Peyer's patch (tissue), 4 donors: ENCODE data around the gene ADNP2. TPM values are rescaled to one million over a fixed set of nuclear protein-coding genes. Genes with fewer than 3 reads are reported as not detected.

Experiments
- DNase-seq, 3 donors: peaks; one replicate each; pipeline ENCODE4 v3.0.0-alpha.2; 2017 to 2019
- H3K27ac ChIP-seq, 4 donors: fragments of 200-600 bp; sonication (generic); one replicate each; pipeline ENCODE4 v1.5.1; 2016 to 2019
- H3K27me3 ChIP-seq, 2 donors: fragments of 200-600 bp; sonication (generic); one replicate each; pipeline ENCODE4 v1.5.1; 2019
- H3K36me3 ChIP-seq, 3 donors: fragments of 200-600 bp; sonication (generic); one replicate each; pipeline ENCODE4 v1.5.1; 2016 to 2019
- H3K4me1 ChIP-seq, 4 donors: fragments of 200-600 bp; sonication (generic); one replicate each; pipeline ENCODE4 v1.5.1; 2016 to 2019
- H3K4me3 ChIP-seq, 4 donors: fragments of 200-600 bp; sonication (generic); 1 replicate in 3 of 4; 2 replicates in 1 of 4; pipeline ENCODE4 v1.5.1; 2016 to 2019; ENCODE audit warnings: mild to moderate bottlenecking in 1 of 4
- H3K9me3 ChIP-seq, 4 donors: fragments of 200-600 bp; sonication (generic); one replicate each; pipeline ENCODE4 v1.5.1; 2016 to 2019; ENCODE audit warnings: mild to moderate bottlenecking in 1 of 4
- CTCF ChIP-seq, 6 experiments: fragments of 450-650 bp in 4 of 6; fragments of 200-600 bp in 2 of 6; sonication (generic) in 1 of 6; IDR thresholded peaks; one replicate each; pipeline ENCODE4 v1.5.1; 2017 to 2019; ENCODE audit warnings: antibody characterized with exemption in 6 of 6, mild to moderate bottlenecking in 3 of 6, moderate library complexity in 1 of 6
- POLR2A ChIP-seq, 2 donors: fragments of 450-650 bp; IDR thresholded peaks; one replicate each; pipeline ENCODE4 v1.5.1; 2017; ENCODE audit warnings: antibody characterized with exemption in 2 of 2, mild to moderate bottlenecking in 2 of 2, moderate library complexity in 2 of 2
- total RNA-seq, 4 donors: library from RNA; depleted of rRNA; stranded (reverse); fragments of >200 nt; gene quantifications; one replicate each; pipeline ENCODE4 v1.1.0, GENCODE V29; 2016

Gene ADNP2
- total RNA-seq, 4 donors from 2014 or later: 18.9 to 26.7 (median 24.0) TPM

- peak in 1 of 3 donors; percentile 34 for DNase-seq
- H3K27me3 ChIP-seq: no peaks in the 10 kb centered on the region
- no peak overlapping the region for H3K27ac ChIP-seq
- no peaks in the 10 kb centered on the region for H3K36me3 ChIP-seq
- H3K4me1 ChIP-seq: peaks cover 0 to 4% (median 0%) of the 10 kb centered on the region in 4 donors
- H3K4me3 ChIP-seq: no peak overlapping the region
- no peaks in the 10 kb centered on the region for H3K9me3 ChIP-seq
- TF ChIP-seq POLR2A (IDR thresholded peaks at IDR 0.05) (no peak), CTCF (IDR thresholded peaks at IDR 0.05) (peak in 5 of 6 experiments; percentile 17 to 48 (median 27))
These were observed 45.2 kb downstream of the ADNP2 start for GRCh38 chr18:80154293-80154692.

GRCh38 chr18:80157708-80158343 lies 48.8 kb downstream of the ADNP2 start:
- no peaks in the 10 kb centered on the region for H3K36me3 ChIP-seq
- DNase-seq: peak; percentile 76 to 90 (median 82)
- H3K27me3 ChIP-seq: no peaks in the 10 kb centered on the region
- H3K27ac ChIP-seq: no peak overlapping the region
- peaks cover 0 to 4% (median 0%) of the 10 kb centered on the region in 4 donors for H3K4me1 ChIP-seq
- H3K4me3 ChIP-seq: no peak overlapping the region
- no peak for TF ChIP-seq POLR2A (IDR thresholded peaks at IDR 0.05)
- peak; percentile 73 to 96 (median 85) for TF ChIP-seq CTCF (IDR thresholded peaks at IDR 0.05)
- no peaks in the 10 kb centered on the region for H3K9me3 ChIP-seq

GRCh38 chr18:80158365-80158764 lies 49.3 kb downstream of the ADNP2 start:
- DNase-seq: no peak
- Histone ChIP-seq H3K36me3 (no peaks in the 10 kb centered on the region), H3K4me3 (no peak overlapping the region), H3K27ac (no peak overlapping the region), H3K9me3 (no peaks in the 10 kb centered on the region), H3K4me1 (peaks cover 0 to 4% (median 0%) of the 10 kb centered on the region in 4 donors), H3K27me3 (no peaks in the 10 kb centered on the region)
- TF ChIP-seq POLR2A (IDR thresholded peaks at IDR 0.05): no peak
- TF ChIP-seq CTCF (IDR thresholded peaks at IDR 0.05): no peak

- peak in 4 of 6 experiments; percentile 14 to 52 (median 35) for TF ChIP-seq CTCF (IDR thresholded peaks at IDR 0.05)
- TF ChIP-seq POLR2A (IDR thresholded peaks at IDR 0.05): no peak
- Histone ChIP-seq H3K36me3 (no peaks in the 10 kb centered on the region), H3K27me3 (no peaks in the 10 kb centered on the region), H3K4me1 (peaks cover 0 to 4% (median 0%) of the 10 kb centered on the region in 4 donors), H3K4me3 (peak overlapping the region in 2 of 4 donors; percentile 15 to 24), H3K27ac (no peak overlapping the region), H3K9me3 (peaks cover 0 to 4% (median 0%) of the 10 kb centered on the region in 4 donors)
- no peak for DNase-seq
These were observed 50.9 kb downstream of the ADNP2 start for GRCh38 chr18:80159713-80160636.

GRCh38 chr18:80161781-80162417 lies 52.8 kb downstream of the ADNP2 start:
- TF ChIP-seq CTCF (IDR thresholded peaks at IDR 0.05) (no peak), POLR2A (IDR thresholded peaks at IDR 0.05) (no peak)
- DNase-seq: no peak
- H3K4me1 ChIP-seq: peaks cover 0 to 4% (median 0%) of the 10 kb centered on the region in 4 donors
- peaks cover 0 to 4% (median 0%) of the 10 kb centered on the region in 4 donors for H3K9me3 ChIP-seq
- H3K36me3 ChIP-seq: no peaks in the 10 kb centered on the region
- no peak overlapping the region for H3K27ac ChIP-seq
- H3K4me3 ChIP-seq: no peak overlapping the region
- no peaks in the 10 kb centered on the region for H3K27me3 ChIP-seq
